Panc1 (cell line): ENCODE measurements around the gene TLX1. TPM values are rescaled to one million over a fixed set of nuclear protein-coding genes. Genes with fewer than 3 reads are reported as not detected.

Experiments
- ATAC-seq: fragments of 200-7000 bp; cut with Tn5 transposase; 2 replicates; pipeline ENCODE4 v1.9.1; 2020; ENCODE audit warnings: mild to moderate bottlenecking, moderate library complexity
- BruUV-seq: library from RNA; stranded (reverse); fragments of 400-500 nt; replicated peaks from 2 replicates; lab custom pipeline; 2021; lab: Mats Ljungman, UMichigan
- CTCF ChIA-PET: fragments of 300-600 bp; sonication (Branson Sonifier 250); formaldehyde crosslinking; loops from one replicate; lab custom pipeline; 2022; ENCODE audit warnings: antibody characterized with exemption; lab: Charles Lee
- POLR2A ChIA-PET: fragments of 300-600 bp; sonication (Branson Sonifier 250); formaldehyde crosslinking; loops from one replicate; lab custom pipeline; 2022; ENCODE audit warnings: antibody characterized with exemption; lab: Charles Lee
- DNase-seq: peaks from one replicate; pipeline ENCODE4 v3.0.0-alpha.2; 2010; ENCODE audit warnings: low read depth, low spot score
- H3K27ac ChIP-seq: 2 replicates; pipeline ENCODE4 v1.5.1; 2011; ENCODE audit warnings: mild to moderate bottlenecking, low read length, inconsistent platforms
- H3K27me3 ChIP-seq: fragments of 200-500 bp; sonication (Bioruptor generic); 2 replicates; pipeline ENCODE4 v1.6.0; 2014; ENCODE audit warnings: low read length, inconsistent platforms; ENCODE audit not compliant: control insufficient read depth, insufficient read depth
- H3K36me3 ChIP-seq: fragments of 200-500 bp; sonication (Bioruptor generic); 2 replicates; pipeline ENCODE4 v1.5.1; 2014; ENCODE audit warnings: inconsistent platforms, mild to moderate bottlenecking, low read length, moderate library complexity; ENCODE audit not compliant: control insufficient read depth, insufficient read depth
- H3K4me1 ChIP-seq: 2 replicates; pipeline ENCODE4 v1.5.1; 2011; ENCODE audit warnings: inconsistent platforms, mild to moderate bottlenecking, low read length, moderate library complexity; ENCODE audit not compliant: control insufficient read depth, insufficient read depth
- H3K4me3 ChIP-seq, 2 experiments: 2 replicates each; pipeline ENCODE4 v1.5.1; 2011 to 2012; ENCODE audit warnings: low read depth in 2 of 2, low read length in 2 of 2, mild to moderate bottlenecking in 2 of 2, inconsistent platforms in 1 of 2, moderate library complexity in 1 of 2
- H3K9me3 ChIP-seq: fragments of 200-500 bp; sonication (Bioruptor generic); 2 replicates; pipeline ENCODE4 v1.5.1; 2014; ENCODE audit warnings: low read depth, mild to moderate bottlenecking, inconsistent platforms, low read length, moderate library complexity; ENCODE audit not compliant: control insufficient read depth, insufficient read depth
- POLR2AphosphoS5 ChIP-seq: IDR thresholded peaks from 2 replicates; pipeline ENCODE4 v1.6.1; 2012; ENCODE audit warnings: mild to moderate bottlenecking, low read depth, low read length, moderate library complexity
- REST ChIP-seq, 2 experiments: IDR thresholded peaks; 2 replicates each; pipeline ENCODE4 v1.6.1; 2011 to 2012; ENCODE audit warnings: low read depth in 2 of 2, control low read depth in 1 of 2, low read length in 1 of 2, mild to moderate bottlenecking in 1 of 2, moderate library complexity in 1 of 2; ENCODE audit not compliant: insufficient read depth in 1 of 2
- SIN3A ChIP-seq: IDR thresholded peaks from 2 replicates; pipeline ENCODE4 v1.6.1; 2012; ENCODE audit warnings: low read depth, mild to moderate bottlenecking, low read length, moderate library complexity, borderline replicate concordance; ENCODE audit not compliant: insufficient read depth
- TCF7L2 ChIP-seq: IDR thresholded peaks from 2 replicates; pipeline ENCODE4 v1.6.1; 2011; ENCODE audit warnings: mild to moderate bottlenecking, low read depth, low read length, inconsistent platforms
- in situ Hi-C: cut with HindIII; loops from 2 replicates; pipeline ENCODE4 v1.10.0; 2016; ENCODE audit warnings: low sequenced_read_pairs, low pct_unique_long_range_greater_than_20kb
- intact Hi-C: fragments of 100-400 bp; cut with micrococcal nuclease; formaldehyde crosslinking; loops from one replicate; pipeline ENCODE4 v1.10.0; 2022; ENCODE audit not compliant: unreplicated experiment
- total RNA-seq: library from RNA; stranded (reverse); gene quantifications from one replicate; pipeline ENCODE4 v1.2.1, GENCODE V29; 2021; ENCODE audit not compliant: unreplicated experiment
- TF ChIP-seq, protein P1 (sequence below): fragments of 450-650 bp; IDR thresholded peaks from 2 replicates; pipeline ENCODE4 v1.5.1; 2017; ENCODE audit warnings: mild to moderate bottlenecking

Gene TLX1
- total RNA-seq, 1 experiment from 2014 or later, result 0.13 TPM

DNA sequence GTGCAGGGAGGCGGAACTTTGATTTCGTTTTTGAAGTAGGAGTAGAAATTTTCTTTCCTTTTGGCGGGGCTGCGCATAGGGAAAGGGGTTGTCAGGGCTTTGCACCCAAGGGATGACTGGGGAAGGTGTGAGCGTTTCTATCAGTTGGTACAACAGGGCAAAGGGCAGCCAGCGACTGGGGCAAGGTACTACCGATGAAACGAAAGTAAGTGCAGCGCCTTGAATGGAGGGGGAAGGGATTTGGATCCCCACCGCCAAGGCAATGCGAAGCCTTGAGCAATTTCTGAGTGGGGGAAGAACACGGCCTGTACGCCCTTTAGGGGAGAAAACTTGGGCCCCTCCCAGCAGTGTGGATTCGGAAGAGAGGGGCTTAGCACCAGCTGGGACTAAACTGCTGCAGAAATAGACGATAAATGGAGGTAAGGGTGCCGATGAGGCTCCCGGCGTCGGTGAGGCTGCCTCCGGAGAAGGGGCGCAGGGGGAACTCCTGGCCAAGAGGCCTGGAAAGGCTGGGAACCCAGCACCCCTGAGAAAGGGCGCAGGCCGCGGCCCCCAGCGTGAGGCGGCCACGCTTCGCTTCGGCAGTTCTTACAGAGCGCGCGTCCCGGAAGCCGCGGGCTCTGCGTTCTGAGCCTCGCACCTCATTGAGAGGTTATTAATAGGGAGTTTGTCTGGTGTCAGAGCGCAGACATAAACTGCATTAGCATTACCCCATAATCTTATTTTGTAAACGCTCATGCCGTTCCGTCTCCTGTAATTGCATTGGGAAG, 10.0 kb upstream of the TLX1 start:
- Histone ChIP-seq H3K36me3 (no peaks in the 10 kb centered on the region), H3K27me3 (peaks cover 5% of the 10 kb centered on the region; the same call in 1 of the 2 replicates), H3K9me3 (no peaks in the 10 kb centered on the region), H3K4me3 (peak overlapping the region; percentile 54 to 82), H3K4me1 (no peaks in the 10 kb centered on the region; the same call in 1 of the 2 replicates), H3K27ac (peak overlapping the region; percentile 67)
- ChIA-PET POLR2A (no interaction called here), CTCF (interaction anchor here (1.0 kb wide), 1 partner anchor 26 kb away, joined by 3 read pairs; no protein-coding TSS in a partner anchor)
- BruUV-seq, result no TSS peak
- DNase-seq (no peak), ATAC-seq (peak; percentile 71)
- in situ Hi-C loops, result no loop called here
- intact Hi-C loops, result no loop called here
- TF ChIP-seq SIN3A, result no peak
- TF ChIP-seq POLR2AphosphoS5, result no peak
- TF ChIP-seq, protein P1, sequence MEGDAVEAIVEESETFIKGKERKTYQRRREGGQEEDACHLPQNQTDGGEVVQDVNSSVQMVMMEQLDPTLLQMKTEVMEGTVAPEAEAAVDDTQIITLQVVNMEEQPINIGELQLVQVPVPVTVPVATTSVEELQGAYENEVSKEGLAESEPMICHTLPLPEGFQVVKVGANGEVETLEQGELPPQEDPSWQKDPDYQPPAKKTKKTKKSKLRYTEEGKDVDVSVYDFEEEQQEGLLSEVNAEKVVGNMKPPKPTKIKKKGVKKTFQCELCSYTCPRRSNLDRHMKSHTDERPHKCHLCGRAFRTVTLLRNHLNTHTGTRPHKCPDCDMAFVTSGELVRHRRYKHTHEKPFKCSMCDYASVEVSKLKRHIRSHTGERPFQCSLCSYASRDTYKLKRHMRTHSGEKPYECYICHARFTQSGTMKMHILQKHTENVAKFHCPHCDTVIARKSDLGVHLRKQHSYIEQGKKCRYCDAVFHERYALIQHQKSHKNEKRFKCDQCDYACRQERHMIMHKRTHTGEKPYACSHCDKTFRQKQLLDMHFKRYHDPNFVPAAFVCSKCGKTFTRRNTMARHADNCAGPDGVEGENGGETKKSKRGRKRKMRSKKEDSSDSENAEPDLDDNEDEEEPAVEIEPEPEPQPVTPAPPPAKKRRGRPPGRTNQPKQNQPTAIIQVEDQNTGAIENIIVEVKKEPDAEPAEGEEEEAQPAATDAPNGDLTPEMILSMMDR, result no peak
- TF ChIP-seq REST (IDR thresholded peaks at IDR 0.05; ENCODE audit: insufficient read depth in 1 of 2, low read depth in 2 of 2, low read length in 1 of 2), result no peak
- TF ChIP-seq TCF7L2, result no peak

DNA sequence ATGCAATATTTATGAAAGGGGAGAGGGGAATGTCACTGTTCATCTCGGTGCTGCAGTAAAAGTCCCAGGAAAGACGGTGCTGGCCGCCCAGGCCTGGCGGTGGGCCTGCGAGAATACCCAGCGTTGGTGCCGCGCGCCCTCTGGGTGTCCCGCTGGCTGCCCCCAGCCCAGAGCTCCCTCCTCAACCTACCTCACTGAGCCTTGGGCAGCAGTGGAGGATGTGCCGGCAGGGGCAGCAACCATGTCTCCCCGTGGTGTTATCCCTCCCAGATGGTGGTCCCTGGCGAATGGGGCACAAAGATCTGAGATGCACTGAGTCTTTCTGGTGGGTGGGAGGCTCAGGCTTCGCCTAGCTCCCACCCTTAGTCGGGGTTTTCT, 9.5 kb upstream of the TLX1 start:
- ChIA-PET CTCF (interaction anchor here (2.6 kb wide), 1 partner anchor 20 kb away, joined by 13 read pairs; no protein-coding TSS in a partner anchor), POLR2A (no interaction called here)

More for the DNA sequence above, 9.5 kb upstream of the TLX1 start:
- peak overlapping the region; percentile 54 to 82 for H3K4me3 ChIP-seq
- no peaks in the 10 kb centered on the region for H3K9me3 ChIP-seq
- H3K27ac ChIP-seq, result no peak overlapping the region; the same call in 1 of the 2 replicates
- peak; percentile 36 for ATAC-seq
- TF ChIP-seq, protein P1, result no peak
- no peak for TF ChIP-seq POLR2AphosphoS5
- H3K36me3 ChIP-seq, result no peaks in the 10 kb centered on the region
- in situ Hi-C loops (no loop called here), intact Hi-C loops (no loop called here)
- no TSS peak for BruUV-seq
- peaks cover 7% of the 10 kb centered on the region; the same call in 1 of the 2 replicates for H3K27me3 ChIP-seq
- no peak for DNase-seq
- no peaks in the 10 kb centered on the region; the same call in 1 of the 2 replicates for H3K4me1 ChIP-seq
